Transverse colon (tissue), 4 donors: Measurements from ENCODE around the gene JARID2.

Experiments used
- POLR2AphosphoS5 ChIP-seq, 3 donors: sonication (generic); formaldehyde crosslinking; IDR thresholded peaks; one replicate each; pipeline ENCODE4 v1.6.1; 2016; ENCODE audit warnings: antibody characterized with exemption in 3 of 3
- TF ChIP-seq, protein P1 (sequence below), 5 experiments: fragments of 200-600 bp in 3 of 5; fragments of 450-650 bp in 2 of 5; sonication (generic) in 3 of 5; IDR thresholded peaks; 1 replicate in 2 of 5; 2 replicates in 3 of 5; pipeline ENCODE4 v1.5.1; 2016 to 2017; ENCODE audit warnings: antibody characterized with exemption in 5 of 5, inconsistent platforms in 3 of 5, mild to moderate bottlenecking in 2 of 5, moderate library complexity in 1 of 5

DNA sequence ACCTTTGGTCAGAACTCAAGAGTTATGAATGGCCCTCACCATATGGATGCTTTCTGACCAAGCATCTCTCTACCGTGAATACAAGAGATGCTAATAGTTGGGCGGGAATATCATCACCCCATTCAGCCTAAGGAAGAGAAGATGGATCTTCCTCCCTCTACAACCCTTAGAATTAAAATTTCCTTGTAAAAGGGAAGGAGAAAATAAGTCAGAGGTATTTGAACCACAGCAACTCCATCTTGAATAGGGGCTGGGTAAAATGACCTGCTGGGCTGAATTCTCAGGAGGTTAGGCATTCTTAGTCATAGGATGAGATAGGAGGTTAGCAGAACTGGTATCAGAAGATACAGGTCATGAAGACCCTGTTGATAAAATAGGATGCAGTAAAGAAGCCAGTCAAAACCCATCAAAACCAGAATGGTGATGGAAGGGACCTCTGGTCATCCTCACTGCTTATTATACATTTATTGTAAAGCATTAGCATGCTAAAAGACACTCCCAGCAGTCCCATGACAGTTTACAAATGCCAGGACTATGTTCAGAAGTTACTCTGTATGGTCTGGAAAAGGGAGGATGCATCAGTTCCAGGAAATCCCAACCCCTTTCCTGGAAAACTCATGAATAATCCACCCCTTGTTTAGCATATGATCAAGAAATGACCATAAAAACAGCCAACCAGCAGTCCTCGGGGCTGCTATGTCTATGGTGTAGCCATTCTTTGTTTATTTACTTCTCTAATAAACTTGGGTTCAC is 315.8 kb downstream of the JARID2 start:
- TF ChIP-seq, protein P1, sequence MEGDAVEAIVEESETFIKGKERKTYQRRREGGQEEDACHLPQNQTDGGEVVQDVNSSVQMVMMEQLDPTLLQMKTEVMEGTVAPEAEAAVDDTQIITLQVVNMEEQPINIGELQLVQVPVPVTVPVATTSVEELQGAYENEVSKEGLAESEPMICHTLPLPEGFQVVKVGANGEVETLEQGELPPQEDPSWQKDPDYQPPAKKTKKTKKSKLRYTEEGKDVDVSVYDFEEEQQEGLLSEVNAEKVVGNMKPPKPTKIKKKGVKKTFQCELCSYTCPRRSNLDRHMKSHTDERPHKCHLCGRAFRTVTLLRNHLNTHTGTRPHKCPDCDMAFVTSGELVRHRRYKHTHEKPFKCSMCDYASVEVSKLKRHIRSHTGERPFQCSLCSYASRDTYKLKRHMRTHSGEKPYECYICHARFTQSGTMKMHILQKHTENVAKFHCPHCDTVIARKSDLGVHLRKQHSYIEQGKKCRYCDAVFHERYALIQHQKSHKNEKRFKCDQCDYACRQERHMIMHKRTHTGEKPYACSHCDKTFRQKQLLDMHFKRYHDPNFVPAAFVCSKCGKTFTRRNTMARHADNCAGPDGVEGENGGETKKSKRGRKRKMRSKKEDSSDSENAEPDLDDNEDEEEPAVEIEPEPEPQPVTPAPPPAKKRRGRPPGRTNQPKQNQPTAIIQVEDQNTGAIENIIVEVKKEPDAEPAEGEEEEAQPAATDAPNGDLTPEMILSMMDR (IDR thresholded peaks at IDR 0.05): no peak
- no peak for TF ChIP-seq POLR2AphosphoS5 (IDR thresholded peaks at IDR 0.05)
